ENCODE data around the gene MFRP.

Gene MFRP

GRCh38 chr11:119336744-119337469, 9.6 kb downstream of the MFRP start:
- DNase-seq, result no peak

- DNase-seq, result no peak
Observed at GRCh38 chr11:119335655-119336543, 10.6 kb downstream of the MFRP start.

GRCh38 chr11:119335091-119335654, 11.3 kb downstream of the MFRP start:
- no peak for DNase-seq

DNA sequence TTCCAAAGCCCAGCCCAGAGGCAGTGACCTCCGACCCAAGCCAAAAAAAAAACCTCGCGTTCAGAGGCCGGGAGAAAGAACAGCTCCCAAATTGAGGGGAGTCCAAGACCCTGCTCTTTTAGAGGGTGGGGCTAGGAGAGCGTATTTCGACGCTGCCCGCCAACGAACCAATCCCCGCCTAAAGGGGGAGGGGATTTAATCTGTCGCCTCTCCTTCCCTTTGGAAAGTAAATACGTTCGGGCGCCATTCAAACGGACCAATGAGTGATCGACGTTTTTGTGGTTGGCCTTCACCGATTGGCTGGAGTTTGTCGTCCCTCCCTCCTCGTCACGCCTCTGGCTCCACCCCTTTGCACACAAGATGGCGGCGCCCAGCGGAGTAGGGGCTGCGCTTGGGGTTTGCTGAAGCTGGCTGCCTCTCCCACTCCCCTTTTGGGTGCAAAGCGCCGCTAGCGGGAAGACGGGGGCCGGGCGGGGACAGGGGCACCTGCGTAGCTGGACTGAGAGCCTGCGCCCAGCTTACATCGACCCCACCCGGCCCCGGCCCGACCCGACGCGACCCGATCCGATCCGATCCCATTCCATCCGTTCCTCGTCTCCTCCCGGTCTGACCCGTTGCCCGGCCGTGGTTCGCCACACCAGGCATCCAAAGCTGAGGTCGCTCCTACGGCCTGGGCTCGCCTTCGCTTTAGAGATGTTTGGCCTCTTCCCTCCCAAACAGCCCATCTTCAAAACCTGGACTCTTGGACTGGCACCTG, 12.2 kb downstream of the MFRP start, which contains the start of gene RNF26:
Gene RNF26 (plus strand): TSS at position 354 of the 757 bp plus-strand sequence. CDS start 596 bp downstream, outside the sequence.
- DNase-seq, result peak; percentile 89 to 96 (median 93)

DNA sequence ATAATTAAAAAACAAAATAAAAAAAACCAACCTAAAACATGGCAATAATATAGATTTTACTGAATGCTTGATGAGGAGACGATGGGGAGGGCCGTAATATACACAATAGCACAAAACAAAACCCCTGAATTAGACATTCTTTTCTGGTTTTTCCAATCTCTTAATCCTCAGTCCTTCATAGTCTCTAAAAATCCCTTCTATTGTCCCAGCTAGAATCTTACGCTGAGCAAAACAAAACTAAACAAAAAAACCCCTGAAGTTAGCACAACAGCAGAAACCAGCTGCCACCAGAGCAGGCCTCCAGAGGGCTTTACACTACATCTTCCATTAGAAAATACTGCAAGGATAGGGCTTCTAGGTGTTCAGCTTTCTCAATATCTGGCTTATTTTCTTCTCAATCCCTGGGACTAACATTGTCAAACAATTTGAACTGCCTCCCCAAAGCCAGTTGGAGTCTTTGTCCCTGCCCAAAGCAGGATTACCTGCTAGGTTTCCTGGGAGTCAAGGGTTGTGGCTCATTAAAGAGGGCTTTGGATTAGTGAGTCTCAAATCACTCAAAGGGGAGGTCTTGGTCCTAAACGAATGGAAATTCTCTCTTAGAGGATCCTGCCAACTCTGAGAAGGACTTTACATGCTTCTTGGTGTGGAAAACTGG, 14.3 kb downstream of the MFRP start:
- DNase-seq, result no peak

DNA sequence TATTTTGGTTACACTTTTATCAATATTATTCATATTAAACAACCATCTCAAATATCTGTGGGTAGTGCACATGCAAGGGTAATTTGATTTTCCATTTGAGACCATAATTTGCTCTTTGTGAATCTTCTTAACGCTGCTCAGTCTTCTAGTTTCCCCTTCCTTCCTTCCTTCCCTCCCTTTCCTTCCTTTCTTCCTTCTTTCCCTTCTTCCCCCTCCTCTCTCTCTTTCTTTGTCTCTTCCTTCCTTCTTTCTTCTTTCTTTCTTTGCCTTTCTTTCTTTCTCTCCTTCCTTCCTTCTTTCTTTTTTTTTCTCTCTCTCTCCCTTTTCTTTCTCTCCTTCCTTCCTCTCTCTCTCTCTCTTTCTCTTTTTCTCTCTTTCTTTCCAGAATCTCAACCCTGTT, 16.3 kb downstream of the MFRP start:
- no peak for DNase-seq

- DNase-seq, result no peak
Observed at GRCh38 chr11:119329320-119329719, 17.2 kb downstream of the MFRP start.

GRCh38 chr11:119324189-119324588, 22.3 kb downstream of the MFRP start:
- no peak for DNase-seq

- DNase-seq, result peak; percentile 48 to 87 (median 71)
Observed at GRCh38 chr11:119323532-119324033, 22.9 kb downstream of the MFRP start.

GRCh38 chr11:119322921-119323531, 23.5 kb downstream of the MFRP start:
- DNase-seq, result no peak

- no peak for DNase-seq
Observed at GRCh38 chr11:119322360-119322739, 24.2 kb downstream of the MFRP start.

DNA sequence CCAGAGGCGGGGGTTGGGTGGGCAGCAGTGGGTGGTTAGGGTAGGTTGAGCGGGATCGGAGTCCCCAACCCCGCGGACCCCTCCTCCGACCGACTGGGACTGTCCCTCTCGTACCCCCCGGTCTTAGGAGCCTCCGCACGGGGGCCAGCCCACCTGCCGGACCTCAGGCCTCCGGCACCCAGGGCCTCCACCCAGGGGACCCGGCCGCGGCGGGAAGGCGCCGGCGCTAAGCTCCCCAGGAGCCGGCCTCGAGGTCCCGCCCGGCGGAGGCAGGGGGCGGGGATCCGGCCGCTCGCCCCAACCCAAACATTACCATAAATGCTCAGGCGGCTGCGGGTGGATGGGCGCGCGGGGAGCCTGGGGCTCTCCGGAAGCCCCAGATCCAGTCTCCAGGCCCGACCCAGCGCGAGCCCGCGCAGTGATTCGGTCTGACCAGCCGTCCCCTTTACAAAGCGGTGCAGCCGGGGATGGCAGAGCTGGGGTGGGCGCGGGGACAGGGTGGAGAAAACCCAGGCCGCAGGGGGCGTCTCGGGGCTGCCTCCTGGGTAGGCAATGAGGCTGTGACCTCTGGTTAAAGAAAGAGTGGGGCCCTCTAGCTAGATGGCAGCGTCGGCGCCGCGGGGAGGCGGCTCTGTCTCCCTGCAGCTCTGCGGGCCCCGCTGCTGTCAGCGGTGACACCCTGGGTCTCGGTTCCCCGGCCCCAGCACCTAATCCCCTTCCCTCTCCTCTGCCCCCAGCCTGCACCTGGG, 25.6 kb downstream of the MFRP start:
- peak in 5 of 6 experiments; percentile 34 to 83 (median 51) for DNase-seq

GRCh38 chr11:119320240-119320775, 26.2 kb downstream of the MFRP start:
- no peak for DNase-seq

- no peak for DNase-seq
Observed at GRCh38 chr11:119319700-119320239, 26.7 kb downstream of the MFRP start.

DNA sequence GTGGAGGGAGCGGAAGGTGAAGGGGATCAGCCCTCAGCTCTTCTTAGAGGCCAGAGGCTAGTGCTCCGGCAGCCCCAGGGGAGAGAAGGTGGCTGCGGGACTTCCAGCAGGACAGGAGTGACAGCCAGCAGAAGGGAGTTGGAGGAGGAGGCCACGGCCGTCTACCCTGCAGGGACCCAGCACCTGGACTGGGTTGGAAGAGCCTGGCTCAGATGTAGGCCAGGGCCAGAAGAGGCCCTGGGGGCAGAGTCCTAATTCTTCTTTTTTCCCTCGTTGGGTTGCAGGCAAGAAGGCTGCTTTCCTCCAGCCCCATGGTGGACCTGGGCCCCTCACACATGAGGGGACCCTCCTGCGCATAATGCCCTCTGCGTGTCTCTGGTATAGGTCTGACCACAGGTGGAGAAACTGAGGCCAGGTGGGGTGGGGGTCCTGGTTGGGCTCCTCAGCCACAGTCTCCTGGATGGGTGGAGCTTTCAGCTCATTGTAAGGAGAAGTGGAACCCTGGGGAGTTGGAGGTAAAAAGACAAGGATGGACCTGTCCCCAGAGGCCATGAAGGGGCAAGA, 27.3 kb downstream of the MFRP start:
- no peak for DNase-seq

- DNase-seq, result peak in 2 of 6 experiments; percentile 10
Observed at GRCh38 chr11:119318240-119319135, 28.0 kb downstream of the MFRP start.

DNA sequence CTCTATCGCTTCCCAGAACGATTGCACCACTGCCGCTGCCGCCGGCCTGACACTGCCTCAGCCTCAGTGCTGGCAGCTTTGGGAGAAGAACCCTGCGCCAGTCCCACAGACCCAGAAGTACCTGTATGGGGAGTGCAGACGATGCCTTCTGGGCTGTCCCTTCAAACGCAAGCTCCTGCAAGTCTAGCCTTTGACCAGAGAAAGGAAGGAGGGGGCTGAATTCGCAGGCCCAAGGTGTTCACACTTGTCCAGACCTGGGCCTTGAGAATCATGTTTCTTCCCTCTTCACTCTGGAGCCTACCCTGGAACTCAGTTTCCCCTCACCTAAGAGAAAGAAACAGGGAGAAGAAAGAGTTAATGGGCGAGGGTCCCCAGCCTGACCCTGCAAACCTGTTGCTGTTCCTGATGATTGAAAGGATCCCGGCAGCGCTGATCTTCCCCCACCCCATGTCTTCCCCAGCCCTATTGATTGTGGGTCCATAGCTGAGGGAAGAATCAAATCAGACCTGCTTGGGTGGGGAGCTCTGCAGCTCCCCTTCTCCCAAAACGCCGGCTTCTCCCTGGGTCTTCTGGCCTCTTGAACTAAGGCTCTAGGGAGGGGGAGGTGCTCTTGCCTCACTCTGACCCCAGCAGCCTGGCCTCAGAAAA, 28.8 kb downstream of the MFRP start:
- no peak for DNase-seq
